Nephron (organoid): ENCODE measurements around the gene ADAMTS2.

Experiments
- H3K27ac Mint-ChIP-seq, 3 experiments: 2 replicates each; pipeline ENCODE4 v1.8.0; 2020; ENCODE audit warnings: mixed read lengths in 3 of 3, mild to moderate bottlenecking in 2 of 3, moderate library complexity in 1 of 3
- H3K27me3 Mint-ChIP-seq: 2 replicates; pipeline ENCODE4 v1.8.0; 2021; ENCODE audit warnings: low read depth, mild to moderate bottlenecking, moderate library complexity, mixed read lengths
- H3K36me3 Mint-ChIP-seq: 2 replicates; pipeline ENCODE4 v1.8.0; 2020; ENCODE audit warnings: low read depth, mixed read lengths
- H3K4me1 Mint-ChIP-seq: 2 replicates; pipeline ENCODE4 v1.8.0; 2020; ENCODE audit warnings: mixed read lengths
- H3K4me3 Mint-ChIP-seq, 3 experiments: 2 replicates each; pipeline ENCODE4 v1.8.0; 2020; ENCODE audit warnings: mild to moderate bottlenecking in 3 of 3, mixed read lengths in 3 of 3, moderate library complexity in 2 of 3
- H3K9me3 Mint-ChIP-seq: 2 replicates; pipeline ENCODE4 v1.8.0; 2020; ENCODE audit warnings: mixed read lengths
- TF ChIP-seq, protein P1 (sequence below), 3 experiments: fragments of 200-600 bp; sonication (generic); IDR thresholded peaks; one replicate each; pipeline ENCODE4 v1.5.0; 2021; ENCODE audit warnings: antibody characterized with exemption in 3 of 3; ENCODE audit not compliant: unreplicated experiment in 3 of 3

ADAMTS2 gene

DNA sequence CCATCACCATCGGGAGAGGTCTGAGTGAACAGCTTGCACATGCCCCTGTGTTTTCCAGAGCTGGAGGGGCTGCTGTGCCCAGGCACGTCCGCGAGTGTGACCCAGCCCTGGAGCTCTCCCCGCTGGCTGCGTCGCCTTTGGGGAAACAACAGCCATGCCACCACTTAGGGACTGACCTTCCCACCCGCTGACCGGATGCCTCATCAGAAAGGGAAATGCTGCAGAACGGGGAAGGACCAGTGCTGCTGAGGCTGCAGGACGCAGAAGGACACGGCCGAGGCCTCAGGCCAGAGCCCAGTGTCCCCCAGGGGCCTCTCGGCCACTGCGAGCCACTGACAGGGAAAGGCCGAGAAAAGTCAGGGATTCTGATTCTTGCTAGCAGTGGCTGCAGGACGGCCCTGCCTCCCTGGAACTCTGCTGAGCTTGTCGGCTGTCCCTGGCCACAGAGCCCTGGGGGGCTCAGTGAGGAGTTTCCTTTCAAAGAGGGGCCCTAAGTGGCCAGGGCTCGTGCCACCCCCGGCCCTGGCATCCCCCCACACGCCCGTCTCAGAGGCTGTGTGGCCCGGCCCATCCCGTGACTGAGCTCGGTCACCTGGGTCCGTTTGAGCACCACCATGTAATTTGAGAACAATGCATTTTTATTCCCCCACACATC is 154.3 kb downstream of the ADAMTS2 start:
- Mint-ChIP-seq H3K27ac (no peak overlapping the region), H3K27me3 (peaks cover 4% of the 10 kb centered on the region), H3K4me3 (no peak overlapping the region), H3K4me1 (peaks cover 28% of the 10 kb centered on the region), H3K9me3 (no peaks in the 10 kb centered on the region), H3K36me3 (no peaks in the 10 kb centered on the region)
- TF ChIP-seq, protein P1, sequence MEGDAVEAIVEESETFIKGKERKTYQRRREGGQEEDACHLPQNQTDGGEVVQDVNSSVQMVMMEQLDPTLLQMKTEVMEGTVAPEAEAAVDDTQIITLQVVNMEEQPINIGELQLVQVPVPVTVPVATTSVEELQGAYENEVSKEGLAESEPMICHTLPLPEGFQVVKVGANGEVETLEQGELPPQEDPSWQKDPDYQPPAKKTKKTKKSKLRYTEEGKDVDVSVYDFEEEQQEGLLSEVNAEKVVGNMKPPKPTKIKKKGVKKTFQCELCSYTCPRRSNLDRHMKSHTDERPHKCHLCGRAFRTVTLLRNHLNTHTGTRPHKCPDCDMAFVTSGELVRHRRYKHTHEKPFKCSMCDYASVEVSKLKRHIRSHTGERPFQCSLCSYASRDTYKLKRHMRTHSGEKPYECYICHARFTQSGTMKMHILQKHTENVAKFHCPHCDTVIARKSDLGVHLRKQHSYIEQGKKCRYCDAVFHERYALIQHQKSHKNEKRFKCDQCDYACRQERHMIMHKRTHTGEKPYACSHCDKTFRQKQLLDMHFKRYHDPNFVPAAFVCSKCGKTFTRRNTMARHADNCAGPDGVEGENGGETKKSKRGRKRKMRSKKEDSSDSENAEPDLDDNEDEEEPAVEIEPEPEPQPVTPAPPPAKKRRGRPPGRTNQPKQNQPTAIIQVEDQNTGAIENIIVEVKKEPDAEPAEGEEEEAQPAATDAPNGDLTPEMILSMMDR (IDR thresholded peaks at IDR 0.05; ENCODE audit: unreplicated experiment in 3 of 3) = no peak

DNA sequence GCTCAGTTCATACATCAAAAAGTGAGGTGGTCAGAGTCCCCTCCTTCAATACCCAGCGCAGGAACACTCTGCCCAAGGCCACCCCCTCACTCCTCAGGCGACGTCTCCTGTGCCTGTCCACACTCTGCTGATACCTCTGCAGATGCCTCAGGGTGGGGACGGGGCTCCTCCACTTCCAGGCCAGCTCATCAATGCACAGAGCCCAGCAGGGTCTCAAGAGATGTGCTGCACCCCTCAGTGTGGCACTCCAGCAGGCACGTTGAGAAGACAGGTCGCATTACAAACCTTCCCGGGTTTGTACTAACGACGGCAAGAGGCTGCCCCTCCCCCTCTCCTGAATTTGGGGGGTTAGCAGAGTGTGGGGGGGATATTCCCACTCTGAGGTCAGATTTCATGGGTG is 156.6 kb downstream of the ADAMTS2 start:
- TF ChIP-seq, protein P1 (IDR thresholded peaks at IDR 0.05; ENCODE audit: unreplicated experiment in 3 of 3) = no peak
- H3K4me3 Mint-ChIP-seq = no peak overlapping the region
- no peaks in the 10 kb centered on the region for H3K9me3 Mint-ChIP-seq
- peaks cover 4% of the 10 kb centered on the region for H3K27me3 Mint-ChIP-seq
- H3K4me1 Mint-ChIP-seq = peaks cover 36% of the 10 kb centered on the region
- H3K27ac Mint-ChIP-seq = no peak overlapping the region
- H3K36me3 Mint-ChIP-seq = no peaks in the 10 kb centered on the region

DNA sequence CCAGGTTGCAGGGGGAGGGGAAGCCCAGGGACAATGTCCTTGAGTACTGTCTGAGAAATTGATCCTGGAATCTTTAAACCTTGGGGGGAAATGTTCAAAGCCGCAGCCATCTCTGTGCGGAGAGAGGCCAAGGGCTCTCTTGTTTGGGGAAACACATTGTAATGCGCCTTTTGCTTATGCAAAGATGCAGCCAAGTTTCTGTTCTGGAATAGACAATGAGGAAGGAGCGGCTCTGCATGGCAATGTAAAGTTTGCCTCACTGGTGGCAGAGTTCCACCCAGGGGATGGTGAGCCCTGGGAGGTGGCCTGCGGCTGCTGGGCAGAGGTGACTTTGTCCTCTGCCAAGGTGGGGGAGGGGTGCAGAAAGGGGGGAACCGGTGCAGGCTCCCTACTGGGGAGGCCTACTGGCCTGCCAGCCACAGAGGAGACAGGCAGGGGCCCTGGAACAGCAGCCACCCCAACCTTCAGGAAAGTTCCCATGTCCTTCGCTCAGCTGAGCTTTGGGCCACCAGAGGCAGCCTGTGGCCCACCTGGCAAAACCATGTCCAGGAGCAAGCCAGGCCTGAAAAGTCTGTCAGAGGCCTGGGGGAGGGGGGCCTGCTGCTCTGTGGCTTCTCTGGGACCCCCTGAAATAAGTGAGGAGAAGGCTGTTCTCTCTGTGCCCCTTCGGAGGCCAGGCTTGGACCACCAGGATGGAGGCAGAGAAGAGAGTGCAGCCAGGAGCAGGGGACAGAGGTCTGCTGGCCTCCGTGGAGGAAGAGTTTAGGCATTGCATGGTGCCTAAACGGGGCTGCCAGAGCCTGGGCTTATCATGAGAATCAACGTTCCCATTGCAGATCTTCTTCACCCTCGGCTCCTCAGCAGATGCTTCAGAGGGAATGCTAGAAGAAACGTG is 157.3 kb downstream of the ADAMTS2 start:
- peak overlapping the region in 1 of 3 experiments; percentile 47 for H3K27ac Mint-ChIP-seq
- H3K9me3 Mint-ChIP-seq = no peaks in the 10 kb centered on the region
- no peaks in the 10 kb centered on the region for H3K27me3 Mint-ChIP-seq
- TF ChIP-seq, protein P1 (IDR thresholded peaks at IDR 0.05; ENCODE audit: unreplicated experiment in 3 of 3) = no peak
- peaks cover 30% of the 10 kb centered on the region for H3K4me1 Mint-ChIP-seq
- H3K36me3 Mint-ChIP-seq = no peaks in the 10 kb centered on the region
- no peak overlapping the region for H3K4me3 Mint-ChIP-seq

DNA sequence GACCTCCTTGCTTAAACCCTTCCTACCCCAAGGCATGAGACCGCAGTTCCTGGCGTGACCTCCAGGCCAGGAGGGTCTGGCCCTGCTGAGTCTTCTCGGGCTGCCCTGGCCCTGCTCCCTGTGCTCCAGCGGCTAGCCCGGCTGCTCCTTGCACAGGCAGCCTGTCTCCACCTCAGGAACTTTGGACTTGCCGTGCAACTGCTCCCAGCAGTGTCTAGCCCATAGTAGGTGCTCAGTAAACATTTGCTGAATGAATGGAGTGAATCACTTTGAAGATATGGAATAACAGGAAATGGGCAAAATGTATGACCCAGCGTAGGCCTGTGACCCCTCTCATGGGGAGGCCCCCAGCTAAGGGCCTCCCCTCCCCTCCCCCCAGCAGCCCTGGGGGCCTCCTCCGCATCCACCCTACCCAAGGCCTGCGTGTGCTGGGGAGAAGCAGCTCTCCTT is 158.0 kb downstream of the ADAMTS2 start:
- Mint-ChIP-seq H3K9me3 (no peaks in the 10 kb centered on the region), H3K36me3 (no peaks in the 10 kb centered on the region), H3K4me1 (peaks cover 26% of the 10 kb centered on the region), H3K27ac (peak overlapping the region in 1 of 3 experiments; percentile 47), H3K4me3 (no peak overlapping the region), H3K27me3 (no peaks in the 10 kb centered on the region)
- TF ChIP-seq, protein P1 (IDR thresholded peaks at IDR 0.05; ENCODE audit: unreplicated experiment in 3 of 3) = no peak

GRCh38 chr5:179186801-179187200 is 158.5 kb downstream of the ADAMTS2 start:
- H3K9me3 Mint-ChIP-seq = no peaks in the 10 kb centered on the region
- peaks cover 26% of the 10 kb centered on the region for H3K4me1 Mint-ChIP-seq
- peak overlapping the region in 1 of 3 experiments; percentile 47 for H3K27ac Mint-ChIP-seq
- no peaks in the 10 kb centered on the region for H3K27me3 Mint-ChIP-seq
- H3K36me3 Mint-ChIP-seq = no peaks in the 10 kb centered on the region
- H3K4me3 Mint-ChIP-seq = no peak overlapping the region
- TF ChIP-seq, protein P1 (IDR thresholded peaks at IDR 0.05; ENCODE audit: unreplicated experiment in 3 of 3) = no peak
